ENCODE measurements around the gene MYO16. TPM values are rescaled to one million over a fixed set of nuclear protein-coding genes. Genes with fewer than 3 reads are reported as not detected.

Gene MYO16
- not detected for polyA plus RNA-seq (ENCODE audit: low read depth in 6 of 6)

DNA sequence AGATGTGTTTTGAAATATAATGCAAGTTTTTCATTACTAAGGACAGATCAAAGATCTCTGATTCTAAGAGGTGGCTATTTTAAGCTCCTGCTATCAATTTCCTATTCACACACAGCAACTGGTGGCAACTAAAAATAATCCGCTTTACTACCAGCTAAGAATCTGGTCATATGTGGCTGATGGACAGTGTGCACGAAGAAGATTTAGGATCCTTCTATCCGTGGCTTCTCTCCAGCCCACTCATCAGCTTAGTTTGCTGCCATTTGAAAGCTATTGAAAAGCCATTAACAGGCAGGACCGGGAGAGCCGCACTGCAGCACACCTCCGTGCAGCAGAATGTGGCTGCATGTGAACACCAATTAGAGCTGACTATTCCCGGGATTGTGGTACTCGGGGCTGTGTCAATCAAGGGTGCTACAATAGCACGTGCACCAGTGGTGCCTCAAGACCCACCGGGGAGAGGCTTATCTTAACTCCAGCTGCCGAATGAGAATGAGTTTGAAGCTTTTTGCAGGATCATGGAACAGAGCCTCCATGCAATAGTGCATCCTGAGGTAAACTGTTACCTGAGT, at the start of gene MYO16:
Gene MYO16, plus strand, starts transcription at position 431 of the 572 bp plus-strand sequence. CDS start 234 bp downstream, outside the sequence.
- no peaks in the 10 kb centered on the region for H3K36me3 Mint-ChIP-seq
- H3K27ac Mint-ChIP-seq: no peak within 1 kb of the TSS
- no peak within 1 kb of the TSS for H3K4me3 Mint-ChIP-seq
- ATAC-seq (ENCODE audit: low read depth in 2 of 2): no peak
- DNase-seq: no peak
- no peaks in the 10 kb centered on the region for H3K4me1 Mint-ChIP-seq
- peaks cover 0 to 5% (median 2%) of the 10 kb centered on the region in 7 donors for H3K9me3 Mint-ChIP-seq
- H3K27me3 Mint-ChIP-seq: no peaks in the 10 kb centered on the region

DNA sequence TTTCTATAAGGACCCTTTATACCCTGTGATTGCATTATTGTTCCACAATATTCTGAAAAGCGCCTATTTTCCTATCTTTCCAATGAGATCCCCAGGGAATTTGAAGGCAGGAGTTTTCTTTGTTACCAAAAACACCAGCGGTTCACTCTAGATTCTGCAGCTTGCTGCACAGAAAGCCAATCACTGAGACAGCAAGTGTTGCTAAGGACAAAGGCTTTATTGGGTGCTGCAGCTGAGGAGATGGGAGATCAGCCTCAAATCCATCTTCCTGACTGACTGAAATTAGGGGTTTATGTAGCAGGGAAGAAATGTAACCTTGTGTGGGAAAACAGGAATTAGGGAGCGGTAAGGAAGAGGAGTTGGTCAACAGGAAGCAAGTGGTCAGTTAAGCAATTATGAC, 42.6 kb upstream of the MYO16 start:
- Mint-ChIP-seq H3K4me3 (no peak overlapping the region), H3K36me3 (no peaks in the 10 kb centered on the region), H3K27me3 (no peaks in the 10 kb centered on the region), H3K9me3 (peaks cover 0 to 19% (median 6%) of the 10 kb centered on the region in 7 donors), H3K27ac (peak overlapping the region in 1 of 6 donors; percentile 50), H3K4me1 (no peaks in the 10 kb centered on the region)
- ATAC-seq (ENCODE audit: low read depth in 2 of 2) (no peak), DNase-seq (no peak)

DNA sequence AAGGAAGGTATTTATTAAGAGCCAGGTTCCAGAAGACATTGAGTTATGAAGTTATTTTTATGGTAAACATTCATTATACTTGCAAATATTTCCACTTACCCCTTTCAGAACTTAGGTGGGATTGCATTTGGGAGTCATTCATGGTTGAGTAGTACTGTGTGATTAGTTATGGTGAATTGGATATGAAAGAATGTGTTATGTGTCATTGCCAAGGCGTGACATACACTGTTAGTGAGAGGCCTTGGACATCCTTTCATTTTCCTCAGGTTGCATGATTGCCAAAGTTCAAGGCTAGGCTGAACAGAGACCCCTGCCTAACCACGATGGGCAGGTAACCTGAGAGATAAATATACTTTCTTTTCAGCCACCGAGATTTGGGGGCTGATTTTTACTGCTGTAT, 40.9 kb upstream of the MYO16 start:
- Mint-ChIP-seq H3K9me3 (peaks cover 0 to 14% (median 4%) of the 10 kb centered on the region in 7 donors), H3K27ac (no peak overlapping the region), H3K36me3 (no peaks in the 10 kb centered on the region), H3K27me3 (no peaks in the 10 kb centered on the region), H3K4me1 (no peaks in the 10 kb centered on the region), H3K4me3 (no peak overlapping the region)
- DNase-seq (no peak), ATAC-seq (ENCODE audit: low read depth in 2 of 2) (no peak)

GRCh38 chr13:108594153-108594552, 35.3 kb upstream of the MYO16 start:
- ATAC-seq (ENCODE audit: low read depth in 2 of 2) (no peak), DNase-seq (no peak)
- Mint-ChIP-seq H3K36me3 (no peaks in the 10 kb centered on the region), H3K27ac (no peak overlapping the region), H3K9me3 (peaks cover 0 to 4% (median 0%) of the 10 kb centered on the region in 7 donors), H3K4me1 (no peaks in the 10 kb centered on the region), H3K27me3 (no peaks in the 10 kb centered on the region), H3K4me3 (no peak overlapping the region)

GRCh38 chr13:108595436-108596274, 33.8 kb upstream of the MYO16 start:
- no peak for ATAC-seq (ENCODE audit: low read depth in 2 of 2)
- no peak for DNase-seq
- Mint-ChIP-seq H3K9me3 (peaks cover 0 to 9% (median 0%) of the 10 kb centered on the region in 7 donors), H3K27ac (no peak overlapping the region), H3K27me3 (no peaks in the 10 kb centered on the region), H3K36me3 (no peaks in the 10 kb centered on the region), H3K4me3 (no peak overlapping the region), H3K4me1 (no peaks in the 10 kb centered on the region)

- ATAC-seq (ENCODE audit: low read depth in 2 of 2) (no peak), DNase-seq (no peak)
- Mint-ChIP-seq H3K36me3 (peaks cover 0 to 3% of the 10 kb centered on the region in 2 donors), H3K27ac (no peak overlapping the region), H3K9me3 (peaks cover 2 to 27% (median 4%) of the 10 kb centered on the region in 7 donors), H3K4me3 (no peak overlapping the region), H3K4me1 (no peaks in the 10 kb centered on the region), H3K27me3 (no peaks in the 10 kb centered on the region)
Observed at GRCh38 chr13:108597943-108598342, 31.5 kb upstream of the MYO16 start.

GRCh38 chr13:108606424-108606823, 23.0 kb upstream of the MYO16 start:
- no peaks in the 10 kb centered on the region for H3K4me1 Mint-ChIP-seq

GRCh38 chr13:108609353-108609752, 20.1 kb upstream of the MYO16 start:
- H3K4me3 Mint-ChIP-seq: no peak overlapping the region
- no peaks in the 10 kb centered on the region for H3K36me3 Mint-ChIP-seq
- H3K9me3 Mint-ChIP-seq: peaks cover 10 to 31% (median 18%) of the 10 kb centered on the region in 7 donors
- ATAC-seq (ENCODE audit: low read depth in 2 of 2) (no peak), DNase-seq (no peak)
- H3K4me1 Mint-ChIP-seq: no peaks in the 10 kb centered on the region
- no peaks in the 10 kb centered on the region for H3K27me3 Mint-ChIP-seq
- no peak overlapping the region for H3K27ac Mint-ChIP-seq

More at GRCh38 chr13:108606424-108606823, 23.0 kb upstream of the MYO16 start:
- ATAC-seq (ENCODE audit: low read depth in 2 of 2) (no peak), DNase-seq (no peak)
- Mint-ChIP-seq H3K9me3 (peaks cover 12 to 52% (median 22%) of the 10 kb centered on the region in 7 donors), H3K36me3 (peaks cover 0 to 3% of the 10 kb centered on the region in 2 donors), H3K27ac (no peak overlapping the region), H3K4me3 (no peak overlapping the region), H3K27me3 (no peaks in the 10 kb centered on the region)

GRCh38 chr13:108610507-108610906, 18.9 kb upstream of the MYO16 start:
- Mint-ChIP-seq H3K27me3 (no peaks in the 10 kb centered on the region), H3K36me3 (no peaks in the 10 kb centered on the region), H3K4me3 (peak overlapping the region in 1 of 8 donors; percentile 30), H3K27ac (no peak overlapping the region), H3K4me1 (no peaks in the 10 kb centered on the region), H3K9me3 (peaks cover 7 to 30% (median 18%) of the 10 kb centered on the region in 7 donors)
- DNase-seq (no peak), ATAC-seq (ENCODE audit: low read depth in 2 of 2) (no peak)

- no peaks in the 10 kb centered on the region for H3K4me1 Mint-ChIP-seq
- no peak overlapping the region for H3K4me3 Mint-ChIP-seq
- ATAC-seq (ENCODE audit: low read depth in 2 of 2) (no peak), DNase-seq (no peak)
- no peak overlapping the region for H3K27ac Mint-ChIP-seq
- H3K27me3 Mint-ChIP-seq: no peaks in the 10 kb centered on the region
- no peaks in the 10 kb centered on the region for H3K36me3 Mint-ChIP-seq
- H3K9me3 Mint-ChIP-seq: peaks cover 0 to 12% (median 2%) of the 10 kb centered on the region in 7 donors
Observed at GRCh38 chr13:108615241-108615640, 14.2 kb upstream of the MYO16 start.

DNA sequence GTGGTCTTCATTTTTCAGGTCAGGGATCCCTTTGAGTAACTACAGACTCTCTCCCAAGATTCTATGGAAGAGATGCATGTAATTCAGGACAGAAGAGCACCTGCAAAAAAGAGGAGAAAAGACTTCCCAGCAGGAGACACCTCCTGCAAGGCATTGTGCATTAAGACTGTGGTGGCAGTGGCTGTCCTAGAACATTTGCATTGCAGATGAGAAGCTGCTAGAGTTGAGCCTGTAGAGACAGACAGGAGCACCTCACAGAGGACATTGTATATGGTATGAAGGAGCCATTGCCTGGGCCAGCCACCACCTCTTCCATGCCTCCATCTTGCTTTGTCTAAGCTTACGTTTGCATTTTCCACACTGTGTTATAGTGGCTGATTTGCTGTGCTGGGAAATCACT, 11.2 kb upstream of the MYO16 start:
- Mint-ChIP-seq H3K27me3 (no peaks in the 10 kb centered on the region), H3K4me3 (no peak overlapping the region), H3K36me3 (no peaks in the 10 kb centered on the region), H3K27ac (no peak overlapping the region), H3K4me1 (no peaks in the 10 kb centered on the region), H3K9me3 (peaks cover 0 to 16% (median 2%) of the 10 kb centered on the region in 7 donors)
- ATAC-seq (ENCODE audit: low read depth in 2 of 2) (no peak), DNase-seq (no peak)

DNA sequence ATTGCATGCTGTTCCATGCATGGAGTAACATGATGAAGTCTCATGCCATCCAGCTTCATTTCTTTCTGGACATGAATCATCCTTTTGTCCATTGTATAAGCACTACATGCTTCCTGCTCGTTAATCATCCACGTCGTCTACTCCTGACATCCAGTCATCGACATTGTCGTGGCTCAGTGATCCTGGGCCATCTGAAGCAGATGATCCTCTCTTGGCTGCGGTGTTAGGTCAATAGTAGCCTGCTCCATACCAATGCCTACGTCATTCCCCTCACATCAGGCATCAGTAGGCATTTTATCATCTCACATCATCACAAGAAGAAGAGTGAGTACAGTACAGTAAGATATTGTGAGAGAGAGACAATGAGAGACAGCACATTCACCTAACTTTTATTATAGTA, 7.9 kb upstream of the MYO16 start:
- no peaks in the 10 kb centered on the region for H3K36me3 Mint-ChIP-seq
- no peaks in the 10 kb centered on the region for H3K4me1 Mint-ChIP-seq
- H3K9me3 Mint-ChIP-seq: peaks cover 0 to 16% (median 4%) of the 10 kb centered on the region in 7 donors
- DNase-seq (no peak), ATAC-seq (ENCODE audit: low read depth in 2 of 2) (no peak)
- no peaks in the 10 kb centered on the region for H3K27me3 Mint-ChIP-seq
- H3K4me3 Mint-ChIP-seq: no peak overlapping the region
- H3K27ac Mint-ChIP-seq: no peak overlapping the region

GRCh38 chr13:108624108-108624507, 5.3 kb upstream of the MYO16 start:
- no peak overlapping the region for H3K4me3 Mint-ChIP-seq
- ATAC-seq (ENCODE audit: low read depth in 2 of 2) (no peak), DNase-seq (no peak)
- no peaks in the 10 kb centered on the region for H3K36me3 Mint-ChIP-seq
- H3K9me3 Mint-ChIP-seq: peaks cover 0 to 16% (median 4%) of the 10 kb centered on the region in 7 donors
- H3K27ac Mint-ChIP-seq: no peak overlapping the region
- H3K4me1 Mint-ChIP-seq: no peaks in the 10 kb centered on the region
- H3K27me3 Mint-ChIP-seq: no peaks in the 10 kb centered on the region

- H3K27me3 Mint-ChIP-seq: no peaks in the 10 kb centered on the region
- H3K9me3 Mint-ChIP-seq: peaks cover 0 to 10% (median 4%) of the 10 kb centered on the region in 7 donors
- no peak overlapping the region for H3K4me3 Mint-ChIP-seq
- no peaks in the 10 kb centered on the region for H3K4me1 Mint-ChIP-seq
- DNase-seq: no peak
- no peak for ATAC-seq (ENCODE audit: low read depth in 2 of 2)
- H3K36me3 Mint-ChIP-seq: no peaks in the 10 kb centered on the region
- no peak overlapping the region for H3K27ac Mint-ChIP-seq
Observed at GRCh38 chr13:108624979-108625378, 4.4 kb upstream of the MYO16 start.

Data from naive B cell (primary cell).